Measurements from ENCODE around the gene PAQR9. TPM values are rescaled to one million over a fixed set of nuclear protein-coding genes. Genes with fewer than 3 reads are reported as not detected.

PAQR9 gene
- total and polyA plus RNA-seq, 2 of the 13 experiments (the other 11 are each of a cell fraction or from before 2014, with no cell fraction given): 3.7 to 10.3 TPM

- 96% methylated on average over 35 of the region's 35 CpGs for WGBS (ENCODE audit: low lambda C conversion rate)
- ATAC-seq (no peak), FAIRE-seq (no peak), DNase-seq (ENCODE audit: low spot score) (no peak)
- H3K9me3 ChIP-seq (ENCODE audit: low read length): no peaks in the 10 kb centered on the region
- H3K4me1 ChIP-seq (ENCODE audit: insufficient read depth, low read length): peaks cover 46% of the 10 kb centered on the region
- BruUV-seq (replicated peaks): no TSS peak
- no peak overlapping the region for H3K27ac ChIP-seq (ENCODE audit: extremely low read length, insufficient read depth, low read length)
- no peaks in the 10 kb centered on the region for H3K79me2 ChIP-seq (ENCODE audit: insufficient read depth, low read length)
- in situ Hi-C loops (cut with HindIII; ENCODE audit: extremely low pct_ligation_motif_present, low pct_unique_long_range_greater_than_20kb) (no loop called here), intact Hi-C loops (cut with micrococcal nuclease; ENCODE audit: unreplicated experiment) (no loop called here)
- H3K36me3 ChIP-seq (replicated peaks in 1 of 2; ENCODE audit: control insufficient read depth in 1 of 2, insufficient read depth in 2 of 2, low read length in 2 of 2): no peaks in the 10 kb centered on the region
- H3K4me2 ChIP-seq (ENCODE audit: low read depth, low read length): no peak overlapping the region
- TF ChIP-seq MEIS2 (CRISPR knock-in tag; IDR thresholded peaks at IDR 0.05) (no peak), RXRB (CRISPR knock-in tag; IDR thresholded peaks at IDR 0.05; ENCODE audit: borderline replicate concordance) (no peak), ZNF407 (CRISPR knock-in tag; IDR thresholded peaks at IDR 0.05; ENCODE audit: not compliant biosample characterization) (no peak), MYNN (CRISPR knock-in tag; IDR thresholded peaks at IDR 0.05; ENCODE audit: low read depth) (no peak), THRA (CRISPR knock-in tag; IDR thresholded peaks at IDR 0.05; ENCODE audit: borderline replicate concordance) (no peak), SIN3A (IDR thresholded peaks at IDR 0.05; ENCODE audit: borderline replicate concordance, low read depth, low read length) (no peak), HNF4A (CRISPR knock-in tag; IDR thresholded peaks at IDR 0.05) (no peak), FOSL1 (CRISPR knock-in tag; IDR thresholded peaks at IDR 0.05; ENCODE audit: borderline replicate concordance) (no peak), ZBTB38 (CRISPR knock-in tag; IDR thresholded peaks at IDR 0.05) (no peak), PLRG1 (conservative IDR thresholded peaks at IDR 0.05) (no peak), ZFP82 (CRISPR knock-in tag; IDR thresholded peaks at IDR 0.05; ENCODE audit: borderline replicate concordance) (no peak), ZNF367 (CRISPR knock-in tag; IDR thresholded peaks at IDR 0.05; ENCODE audit: borderline replicate concordance) (no peak), ZNF570 (CRISPR knock-in tag; IDR thresholded peaks at IDR 0.05; ENCODE audit: borderline replicate concordance) (no peak), ZBTB3 (CRISPR knock-in tag; IDR thresholded peaks at IDR 0.05; ENCODE audit: borderline replicate concordance, low read depth) (no peak), BHLHE40 (IDR thresholded peaks at IDR 0.05; ENCODE audit: low read length) (no peak), RARA (CRISPR knock-in tag; IDR thresholded peaks at IDR 0.05) (no peak), ZNF468 (CRISPR knock-in tag; IDR thresholded peaks at IDR 0.05) (no peak)
- H3K27me3 ChIP-seq (ENCODE audit: control insufficient read depth in 1 of 2, insufficient read depth in 2 of 2, low read length in 2 of 2): no peaks in the 10 kb centered on the region
- H2AFZ ChIP-seq (ENCODE audit: low read length): no peak overlapping the region
- no peak overlapping the region for H3K9ac ChIP-seq (ENCODE audit: insufficient read depth, low read depth, low read length)
- no peak overlapping the region for H3K4me3 ChIP-seq (replicated peaks in 1 of 3; ENCODE audit: insufficient read depth in 1 of 3, low read depth in 2 of 3, low read length in 3 of 3)
- ChIA-PET CTCF (ENCODE audit: low intra/inter-chr PET ratio, low total read pairs) (no interaction called here), POLR2A (no interaction called here)
- no peaks in the 10 kb centered on the region for H4K20me1 ChIP-seq (ENCODE audit: insufficient read depth, low read length)
Observed at GRCh38 chr3:142947352-142947751, 16.1 kb downstream of the PAQR9 start.
